Measurements from ENCODE around the gene PLXNA2. TPM values are rescaled to one million over a fixed set of nuclear protein-coding genes. Genes with fewer than 3 reads are reported as not detected.

Gene PLXNA2
- total RNA-seq, 1 donor from 2014 or later = 0.82 TPM

- no peak for DNase-seq
- peaks cover 7% of the 10 kb centered on the region for H3K4me1 Mint-ChIP-seq
- ChIA-PET POLR2A (no interaction called here), CTCF (no interaction called here)
- ATAC-seq (ENCODE audit: low read depth) = no peak
- no peak overlapping the region for H3K4me3 Mint-ChIP-seq
- H3K9me3 Mint-ChIP-seq = no peaks in the 10 kb centered on the region
- TF ChIP-seq CTCF (IDR thresholded peaks at IDR 0.05) = no peak
- peaks cover 5% of the 10 kb centered on the region for H3K27me3 Mint-ChIP-seq
- no peaks in the 10 kb centered on the region for H3K36me3 Mint-ChIP-seq (ENCODE audit: low read depth)
- intact Hi-C loops (cut with micrococcal nuclease) = no loop called here
- no peak overlapping the region for H3K27ac Mint-ChIP-seq
Observed at GRCh38 chr1:208136459-208137182, 107.6 kb downstream of the PLXNA2 start.

DNA sequence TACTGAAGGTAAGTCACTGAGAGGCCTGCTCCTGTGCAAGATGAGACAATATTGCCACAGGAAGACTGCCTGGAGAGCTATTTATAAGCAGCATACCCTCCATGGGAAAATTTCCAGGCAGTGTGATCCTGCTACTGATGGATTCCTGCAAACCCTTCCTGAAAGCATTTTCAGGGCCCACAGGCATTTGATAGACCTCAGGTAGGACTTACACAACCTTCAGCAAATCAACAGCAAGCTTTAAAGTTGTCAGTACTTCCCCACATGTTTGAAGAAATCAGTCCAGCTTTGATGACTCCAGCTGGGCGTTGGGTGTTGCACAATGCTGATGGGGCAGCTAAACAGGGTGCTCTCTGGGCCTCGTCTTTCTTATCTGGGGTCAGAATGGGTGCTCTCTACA lies 108.8 kb downstream of the PLXNA2 start:
- intact Hi-C loops (cut with micrococcal nuclease) = no loop called here
- DNase-seq (no peak), ATAC-seq (ENCODE audit: low read depth) (no peak)
- ChIA-PET POLR2A (no interaction called here), CTCF (interaction anchor here (1.3 kb wide), 1 partner anchor 109 kb away, joined by 3 read pairs; no protein-coding TSS in a partner anchor)
- Mint-ChIP-seq H3K27me3 (peaks cover 9% of the 10 kb centered on the region), H3K4me3 (no peak overlapping the region), H3K4me1 (peaks cover 8% of the 10 kb centered on the region), H3K9me3 (no peaks in the 10 kb centered on the region), H3K27ac (no peak overlapping the region), H3K36me3 (ENCODE audit: low read depth) (no peaks in the 10 kb centered on the region)
- no peak for TF ChIP-seq CTCF (IDR thresholded peaks at IDR 0.05)

DNA sequence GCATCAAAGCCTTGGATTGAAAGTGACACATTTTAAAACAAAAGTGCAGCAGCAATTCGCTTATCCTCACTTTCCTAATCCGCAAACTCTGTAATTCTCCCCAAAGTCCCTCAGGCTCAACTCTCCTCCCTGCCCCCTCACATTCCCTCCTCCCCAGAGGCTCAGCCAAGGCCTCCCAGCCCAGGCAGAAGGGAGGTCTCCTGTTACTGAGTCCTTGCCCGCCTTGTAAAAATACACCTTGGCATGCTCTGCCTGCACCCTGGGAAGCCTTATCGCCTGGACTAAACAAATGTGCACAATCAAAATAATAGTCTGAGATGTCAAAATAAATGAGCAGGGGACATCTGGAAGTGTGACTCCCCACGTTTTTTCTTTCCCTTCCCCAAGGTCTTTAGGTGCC lies 109.7 kb downstream of the PLXNA2 start:
- peaks cover 13% of the 10 kb centered on the region for H3K27me3 Mint-ChIP-seq
- intact Hi-C loops (cut with micrococcal nuclease) = no loop called here
- no peak overlapping the region for H3K27ac Mint-ChIP-seq
- DNase-seq (no peak), ATAC-seq (ENCODE audit: low read depth) (no peak)
- no peaks in the 10 kb centered on the region for H3K36me3 Mint-ChIP-seq (ENCODE audit: low read depth)
- ChIA-PET CTCF (no interaction called here), POLR2A (no interaction called here)
- TF ChIP-seq CTCF (IDR thresholded peaks at IDR 0.05) = no peak
- no peaks in the 10 kb centered on the region for H3K9me3 Mint-ChIP-seq
- H3K4me3 Mint-ChIP-seq = no peak overlapping the region
- H3K4me1 Mint-ChIP-seq = peaks cover 8% of the 10 kb centered on the region

- peaks cover 8% of the 10 kb centered on the region for H3K4me1 Mint-ChIP-seq
- intact Hi-C loops (cut with micrococcal nuclease) = no loop called here
- no peak for ATAC-seq (ENCODE audit: low read depth)
- H3K4me3 Mint-ChIP-seq = no peak overlapping the region
- ChIA-PET POLR2A (no interaction called here), CTCF (interaction anchor here (2.9 kb wide), 1 partner anchor 112 kb away, joined by 33 read pairs; the partner anchor contains the start of gene PLXNA2)
- H3K27ac Mint-ChIP-seq = no peak overlapping the region
- peaks cover 19% of the 10 kb centered on the region for H3K27me3 Mint-ChIP-seq
- no peaks in the 10 kb centered on the region for H3K36me3 Mint-ChIP-seq (ENCODE audit: low read depth)
- H3K9me3 Mint-ChIP-seq = no peaks in the 10 kb centered on the region
- no peak for TF ChIP-seq CTCF (IDR thresholded peaks at IDR 0.05)
- no peak for DNase-seq
Observed at GRCh38 chr1:208133355-208133754, 110.8 kb downstream of the PLXNA2 start.

DNA sequence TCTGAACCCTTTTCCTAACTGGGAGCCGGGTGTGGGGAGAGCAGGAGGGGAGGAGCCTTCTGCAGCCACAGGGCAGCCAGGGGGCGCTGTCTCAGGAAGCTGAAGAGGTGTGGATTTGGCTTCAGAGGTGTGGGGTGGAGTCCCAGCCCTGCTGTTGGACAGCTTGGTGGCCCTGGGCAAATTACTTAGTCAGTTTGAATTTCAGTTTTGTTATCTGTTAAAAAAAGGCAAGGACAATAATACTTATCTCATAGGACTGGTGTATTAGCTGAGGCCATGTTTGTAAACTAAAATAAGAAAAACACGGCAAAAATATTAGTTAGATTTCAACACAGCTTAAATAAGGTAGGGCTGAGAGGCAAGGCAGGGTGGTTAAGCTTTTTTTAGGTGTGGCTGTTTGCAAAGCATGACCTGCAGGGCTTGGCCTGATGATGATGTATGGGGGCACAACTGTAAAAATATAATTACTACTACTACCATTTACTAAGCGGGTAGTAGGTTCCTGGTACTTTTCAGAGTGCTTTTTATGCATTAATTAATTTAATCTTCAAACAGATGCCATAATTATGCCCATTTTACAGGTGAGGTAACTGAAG lies 111.8 kb downstream of the PLXNA2 start:
- H3K27ac Mint-ChIP-seq = no peak overlapping the region
- POLR2A ChIA-PET = no interaction called here
- no peak for ATAC-seq (ENCODE audit: low read depth)
- CTCF ChIA-PET = interaction anchor here (1.4 to 2.9 kb wide), 5 partner anchors 10 to 113 kb away, joined by 4 to 33 read pairs (median 5); partner anchors contain the start of gene PLXNA2
- intact Hi-C loops (cut with micrococcal nuclease) = loop anchor here (1.0 kb wide), 1 partner anchor 113 kb away; no protein-coding TSS in a partner anchor
- H3K9me3 Mint-ChIP-seq = no peaks in the 10 kb centered on the region
- H3K36me3 Mint-ChIP-seq (ENCODE audit: low read depth) = no peaks in the 10 kb centered on the region
- H3K27me3 Mint-ChIP-seq = peaks cover 23% of the 10 kb centered on the region
- peak; percentile 32 for DNase-seq
- H3K4me1 Mint-ChIP-seq = peaks cover 8% of the 10 kb centered on the region
- H3K4me3 Mint-ChIP-seq = no peak overlapping the region
- peak; percentile 21 for TF ChIP-seq CTCF (IDR thresholded peaks at IDR 0.05)

All from activated B cell treated with CpG ODN at 0.5 μM for 24 hours (primary cell).